Omental fat pad (tissue), 4 donors: ENCODE measurements around the gene KCNMB4. TPM values are rescaled to one million over a fixed set of nuclear protein-coding genes. Genes with fewer than 3 reads are reported as not detected.

Source experiments
- ATAC-seq: fragments of 150-250 bp; one replicate; pipeline ENCODE4 v1.9.1; 2016; ENCODE audit warnings: mild to moderate bottlenecking, moderate library complexity; ENCODE audit not compliant: low FRiP score
- DNase-seq: peaks from one replicate; pipeline ENCODE4 v3.0.0-alpha.2; 2019; ENCODE audit warnings: low spot score
- CTCF ChIP-seq, 3 donors: fragments of 450-650 bp; IDR thresholded peaks; one replicate each; pipeline ENCODE4 v1.5.1; 2016 to 2017; ENCODE audit warnings: antibody characterized with exemption in 3 of 3, mild to moderate bottlenecking in 3 of 3, moderate library complexity in 2 of 3
- total RNA-seq, 4 donors: library from RNA; depleted of rRNA; stranded (reverse); fragments of >200 nt; gene quantifications; one replicate each; pipeline ENCODE4 v1.1.0, GENCODE V29; 2016

Gene KCNMB4
- total RNA-seq, 4 donors from 2014 or later, result 1.3 to 4.4 (median 2.1) TPM

DNA sequence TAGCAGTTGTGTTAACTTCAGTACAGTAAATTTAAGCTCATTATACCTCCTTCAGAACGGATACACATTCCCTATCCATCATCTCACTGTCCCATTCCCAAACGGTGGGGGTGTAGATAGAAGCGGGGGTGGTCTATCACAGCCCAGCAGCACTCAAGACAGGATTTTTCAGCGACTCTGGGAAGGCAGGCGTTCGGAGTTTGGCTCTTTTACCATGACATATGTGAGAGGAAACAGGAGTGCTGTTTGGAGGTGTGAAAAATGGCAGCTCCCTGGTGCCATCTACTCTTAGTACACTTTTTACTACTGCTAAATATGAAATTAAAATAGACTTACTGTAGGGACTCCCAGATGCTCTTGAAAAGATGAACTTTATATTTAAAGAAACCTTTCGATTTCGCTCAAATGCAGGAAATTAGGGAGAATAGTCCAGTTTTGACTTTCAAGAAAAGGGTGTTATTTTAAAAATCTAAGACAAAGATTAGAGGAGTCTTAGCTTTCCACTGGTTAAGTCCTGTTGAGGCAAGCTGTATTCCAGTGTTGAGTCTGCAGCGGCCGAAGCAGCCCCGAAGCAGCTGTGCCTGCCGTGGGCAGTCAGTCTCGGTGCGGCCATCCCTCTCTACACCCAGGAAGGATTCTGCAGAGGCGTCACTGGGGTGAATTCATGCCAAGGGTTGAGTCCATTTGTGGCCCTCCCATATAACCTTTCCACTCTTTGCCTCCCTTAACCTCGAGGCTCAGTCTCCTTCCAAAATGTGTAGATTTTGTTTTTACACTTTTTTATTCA is 42.1 kb downstream of the KCNMB4 start:
- ATAC-seq, result no peak
- no peak for DNase-seq
- TF ChIP-seq CTCF (IDR thresholded peaks at IDR 0.05), result no peak

DNA sequence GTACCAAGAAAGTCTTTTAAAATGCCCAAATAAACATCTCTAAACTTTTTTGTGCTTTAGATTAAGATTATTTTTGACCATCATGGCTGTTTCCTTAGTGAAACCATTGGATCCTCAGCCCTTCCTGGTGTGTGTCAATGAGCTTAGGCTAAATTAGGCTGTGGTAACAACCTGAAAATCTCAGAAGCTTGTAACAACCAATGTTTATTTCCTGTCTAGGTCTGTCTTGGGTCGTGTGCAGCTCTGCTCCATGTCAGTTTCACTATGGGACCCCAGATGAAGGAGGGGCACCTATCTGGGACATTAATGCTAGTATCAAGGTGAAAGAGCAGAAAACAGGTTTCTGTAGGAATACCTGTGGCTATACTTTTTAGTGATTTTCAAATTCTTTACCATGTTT is 49.9 kb downstream of the KCNMB4 start:
- TF ChIP-seq CTCF (IDR thresholded peaks at IDR 0.05), result no peak
- DNase-seq (no peak), ATAC-seq (no peak)

DNA sequence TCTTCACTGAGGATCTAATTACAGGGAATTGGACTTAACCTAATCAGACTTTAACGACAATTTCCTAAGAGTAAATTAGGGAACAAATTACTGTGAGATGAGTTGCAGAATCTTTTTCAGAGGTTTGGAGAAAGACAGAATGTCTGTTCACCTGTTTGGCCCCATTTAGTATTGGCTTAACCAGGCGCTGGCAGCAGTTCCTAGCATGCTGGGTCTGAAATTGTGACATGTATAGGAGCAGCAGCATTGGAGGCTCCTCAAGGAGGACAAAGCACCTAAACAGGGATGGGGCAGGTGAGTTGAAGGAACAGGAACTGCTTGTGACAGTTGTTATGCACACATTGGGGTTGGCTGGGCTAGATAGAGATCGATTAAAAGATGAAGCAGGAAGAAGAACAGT is 51.0 kb downstream of the KCNMB4 start:
- DNase-seq, result no peak
- ATAC-seq, result no peak
- TF ChIP-seq CTCF (IDR thresholded peaks at IDR 0.05), result no peak

- TF ChIP-seq CTCF (IDR thresholded peaks at IDR 0.05), result no peak
- DNase-seq (no peak), ATAC-seq (no peak)
Measured at GRCh38 chr12:70418101-70418500, 52.0 kb downstream of the KCNMB4 start.

DNA sequence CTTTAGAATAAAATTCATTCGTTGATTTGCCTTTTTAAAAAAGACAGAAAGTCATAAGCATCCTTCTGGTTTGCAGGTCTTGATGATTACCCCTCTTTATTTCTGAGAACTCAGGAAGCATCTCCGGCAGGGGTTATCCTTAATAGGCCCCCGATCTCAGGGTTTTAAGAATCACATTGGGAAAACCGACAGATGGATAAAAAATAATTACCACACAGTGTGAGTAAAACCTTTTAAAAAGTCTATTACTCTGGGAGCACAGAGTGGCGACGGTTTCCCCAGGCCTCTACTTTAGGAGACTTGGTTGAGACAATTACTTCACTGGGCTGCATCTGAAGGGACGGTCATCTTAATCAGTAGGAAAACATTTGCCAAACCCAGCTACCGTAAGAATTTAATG is 56.5 kb downstream of the KCNMB4 start:
- TF ChIP-seq CTCF (IDR thresholded peaks at IDR 0.05), result no peak
- ATAC-seq (no peak), DNase-seq (no peak)

DNA sequence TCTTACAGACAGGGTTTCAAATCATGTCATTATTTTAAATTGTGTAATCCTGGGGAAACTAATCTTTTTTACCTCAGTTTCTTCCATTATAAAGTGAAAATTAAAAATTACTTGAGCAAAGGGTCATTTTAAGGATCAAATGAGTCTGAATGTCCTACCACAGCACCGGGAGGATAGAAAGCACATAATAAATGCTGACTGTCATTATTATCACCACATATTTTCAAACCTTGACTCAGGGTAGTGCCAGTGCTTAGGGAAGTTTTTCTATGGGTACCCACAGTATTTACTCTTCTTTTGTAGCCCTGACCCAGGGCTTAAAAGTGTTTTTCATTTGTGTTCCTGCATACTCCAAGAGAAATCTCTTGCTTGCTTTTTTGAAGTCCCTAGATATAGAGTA is 60.5 kb downstream of the KCNMB4 start:
- ATAC-seq, result no peak
- no peak for DNase-seq
- TF ChIP-seq CTCF (IDR thresholded peaks at IDR 0.05), result no peak

GRCh38 chr12:70427611-70428010 is 61.5 kb downstream of the KCNMB4 start:
- DNase-seq (no peak), ATAC-seq (no peak)
- TF ChIP-seq CTCF (IDR thresholded peaks at IDR 0.05), result no peak
